GM13977 (cell line): ENCODE data around the gene GLYR1.
A peak's percentile ranks its signal among the peaks of the same experiment; 100 is the strongest.

ENCODE experiments used
- DNase-seq: peaks from one replicate; pipeline ENCODE4 v3.0.0; 2012; ENCODE audit warnings: low spot score
- CTCF ChIP-seq: IDR thresholded peaks from 2 replicates; pipeline ENCODE4 v1.5.1; 2012; ENCODE audit warnings: mild to moderate bottlenecking, control low read depth; ENCODE audit not compliant: insufficient read depth; ENCODE audit errors: extremely low read depth, missing control alignments
- in situ Hi-C: fragments of 300-500 bp; cut with MboI; formaldehyde crosslinking; loops from one replicate; pipeline ENCODE4 v1.12.0; 2022; ENCODE audit warnings: low sequenced_read_pairs, low pct_unique_long_range_greater_than_20kb, mixed read lengths, inconsistent platforms; ENCODE audit not compliant: unreplicated experiment

Gene GLYR1

GRCh38 chr16:4800290-4801041, 46.6 kb downstream of the GLYR1 start:
- peak; percentile 41 for DNase-seq
- TF ChIP-seq CTCF, result no peak
- in situ Hi-C loops, result no loop called here

- in situ Hi-C loops, result no loop called here
- no peak for TF ChIP-seq CTCF
- no peak for DNase-seq
Observed at GRCh38 chr16:4799171-4799855, 47.8 kb downstream of the GLYR1 start.

- DNase-seq, result no peak
- TF ChIP-seq CTCF, result no peak
- in situ Hi-C loops, result no loop called here
Observed at GRCh38 chr16:4798456-4798855, 48.6 kb downstream of the GLYR1 start.

GRCh38 chr16:4797805-4798252, 49.3 kb downstream of the GLYR1 start:
- no peak for DNase-seq
- in situ Hi-C loops, result no loop called here
- TF ChIP-seq CTCF, result no peak

GRCh38 chr16:4796982-4797804, 49.9 kb downstream of the GLYR1 start:
- no peak for DNase-seq
- TF ChIP-seq CTCF, result no peak
- in situ Hi-C loops, result no loop called here

- in situ Hi-C loops, result no loop called here
- no peak for TF ChIP-seq CTCF
- no peak for DNase-seq
Observed at GRCh38 chr16:4795828-4796572, 51.1 kb downstream of the GLYR1 start.
